Endometrium (tissue), 2 donors: ENCODE results near the gene RPEL1.
"Not testable (repeated sequence)": the region's sequence is repeated elsewhere in the genome, so short reads cannot be mapped to it uniquely, and the experiment has no call there.

Experiments
- FAIRE-seq: peaks from 2 replicates; lab custom pipeline; 2012; peaks lifted over from hg19 to GRCh38; lab: Jason Lieb, UNC
- donor health status: control.
- donor health status: control.

Gene RPEL1

GRCh38 chr10:103245587-103245986 is at the start of gene RPEL1:
TSS of gene RPEL1 (plus strand) at chr10:103245887. CDS start at chr10:103245997, 110 bp downstream.
- FAIRE-seq, result not testable (repeated sequence)

DNA sequence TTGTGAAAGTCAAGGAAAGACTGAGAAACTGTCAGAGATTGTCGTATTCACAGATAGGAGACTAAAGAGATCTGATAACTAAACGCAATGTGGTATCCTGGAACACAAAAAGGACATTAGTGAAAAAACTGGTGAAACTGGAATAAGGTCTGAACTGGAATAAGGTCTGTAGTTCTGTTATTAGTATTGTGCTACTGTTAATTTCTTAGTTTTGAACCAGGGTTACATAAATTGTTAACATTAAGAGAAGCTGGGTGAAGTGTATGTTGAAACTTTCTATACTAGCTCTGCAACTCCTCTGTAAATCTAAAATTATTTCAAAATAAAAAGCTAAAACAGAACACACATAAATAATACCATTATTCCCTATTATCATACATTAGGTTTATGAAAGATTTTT is 49.2 kb upstream of the RPEL1 start:
- FAIRE-seq, result no peak

GRCh38 chr10:103197174-103197573 is 48.5 kb upstream of the RPEL1 start:
- FAIRE-seq, result no peak

GRCh38 chr10:103197903-103198302 is 47.8 kb upstream of the RPEL1 start:
- FAIRE-seq, result no peak

DNA sequence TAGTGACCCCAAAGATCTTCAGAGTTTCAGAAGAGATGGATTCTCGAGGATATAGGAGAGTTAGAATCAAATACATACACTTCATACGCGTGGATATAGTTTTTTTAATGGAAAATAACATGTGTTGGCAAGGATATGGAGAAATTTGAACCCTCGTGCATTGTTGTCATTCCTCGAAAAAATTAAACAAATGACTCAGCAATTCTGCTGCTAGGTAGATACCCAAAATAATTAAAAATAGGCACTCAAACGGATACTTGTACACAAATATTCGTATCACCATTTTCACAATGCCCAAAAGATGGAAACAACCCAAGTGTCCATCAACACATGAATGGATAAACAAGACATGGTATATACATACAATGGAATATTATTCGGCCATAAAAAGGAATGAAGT is 47.0 kb upstream of the RPEL1 start:
- FAIRE-seq, result no peak

DNA sequence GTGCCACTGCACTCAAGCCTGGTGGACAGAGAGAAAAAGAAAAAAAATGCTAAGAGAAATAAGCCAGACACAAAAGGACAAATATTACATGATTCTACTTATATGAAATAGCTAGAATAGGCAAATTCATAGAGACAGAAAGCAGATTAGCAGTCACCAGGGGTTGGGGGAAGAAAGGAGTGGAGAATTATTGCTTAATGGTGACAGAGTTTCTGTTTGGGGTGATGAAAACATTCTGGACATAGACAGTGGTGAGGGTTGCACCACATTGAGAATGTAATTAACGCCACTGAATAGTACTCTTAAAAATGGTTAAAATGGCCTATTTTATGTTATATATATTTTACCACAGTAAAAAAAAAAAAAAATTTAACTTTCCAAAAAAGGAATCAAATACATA is 46.2 kb upstream of the RPEL1 start:
- FAIRE-seq, result no peak

DNA sequence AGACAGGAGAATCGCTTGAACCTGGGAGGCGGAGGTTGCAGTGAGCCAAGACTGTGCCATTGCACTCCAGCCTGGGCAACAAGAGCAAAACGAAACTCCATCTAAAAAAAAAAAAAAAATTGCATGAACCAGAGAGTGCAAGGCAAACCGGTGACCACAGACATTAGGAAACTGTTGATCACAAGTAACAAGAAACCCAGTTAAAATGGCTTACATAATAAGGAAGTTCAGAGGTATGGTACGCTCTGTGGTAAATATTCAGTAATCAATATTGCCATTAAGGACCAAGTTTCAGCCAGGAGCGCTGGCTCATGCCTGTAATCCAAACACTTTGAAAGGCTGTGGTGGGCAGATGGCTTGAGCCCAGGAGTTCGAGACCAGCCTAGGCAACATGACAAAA is 43.4 kb upstream of the RPEL1 start:
- FAIRE-seq, result no peak

GRCh38 chr10:103203466-103203865 is 42.2 kb upstream of the RPEL1 start:
- FAIRE-seq, result no peak

- no peak for FAIRE-seq
These were observed 41.1 kb upstream of the RPEL1 start for GRCh38 chr10:103204353-103205255.

DNA sequence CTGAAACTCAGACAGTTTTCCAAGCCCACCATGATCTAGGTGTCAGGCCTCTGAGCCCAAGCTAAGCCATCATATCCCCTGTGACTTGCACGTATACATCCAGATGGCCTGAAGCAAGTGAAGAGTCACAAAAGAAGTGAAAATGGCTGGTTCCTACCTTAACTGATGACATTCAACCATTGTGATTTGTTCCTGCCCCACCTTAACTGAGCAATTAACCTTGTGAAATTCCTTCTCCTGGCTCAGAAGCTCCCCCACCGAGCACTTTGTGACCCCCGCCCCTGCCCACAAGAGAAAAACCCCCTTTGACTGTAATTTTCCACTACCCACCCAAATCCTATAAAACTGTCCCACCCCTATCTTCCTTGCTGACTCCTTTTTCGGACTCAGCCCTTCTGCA is 40.3 kb upstream of the RPEL1 start:
- not testable (repeated sequence) for FAIRE-seq

DNA sequence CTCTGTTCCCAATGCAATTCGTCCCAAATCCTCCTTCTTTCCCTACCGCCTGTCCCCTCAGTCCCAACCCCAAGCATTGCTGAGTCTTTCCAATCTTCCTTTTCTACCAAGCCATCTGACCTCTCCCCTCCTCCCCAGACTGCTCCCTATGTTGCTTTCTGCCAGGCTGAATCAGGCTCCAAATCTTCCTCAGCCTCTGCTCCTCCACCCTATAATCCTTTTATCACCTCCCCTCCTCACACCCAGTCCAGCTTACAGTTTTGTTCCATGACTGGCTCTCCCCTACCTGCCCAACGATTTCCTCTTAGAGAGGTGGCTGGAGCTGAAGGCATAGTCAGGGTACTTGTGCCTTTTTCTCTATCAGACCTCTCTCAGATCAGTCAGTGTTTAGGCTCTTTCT is 39.0 kb upstream of the RPEL1 start:
- not testable (repeated sequence) for FAIRE-seq

DNA sequence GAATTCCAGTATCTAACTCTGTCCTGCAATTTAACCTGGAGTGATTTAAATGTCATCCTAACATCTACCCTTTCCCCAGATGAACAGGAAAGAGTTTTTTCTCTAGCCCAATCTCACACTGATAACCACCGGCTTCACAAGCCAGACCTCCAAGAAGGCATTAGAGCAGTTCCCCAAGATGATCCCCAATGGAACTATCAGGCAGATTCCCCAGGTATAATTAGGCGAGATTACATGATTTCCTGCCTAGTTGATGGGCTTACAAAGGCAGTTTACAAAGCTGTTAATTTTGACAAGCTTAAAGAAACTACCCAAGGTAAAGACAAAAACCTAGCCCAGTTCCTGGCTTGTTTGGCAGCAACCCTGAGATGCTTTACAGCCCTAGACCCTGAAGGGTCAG is 38.5 kb upstream of the RPEL1 start:
- FAIRE-seq, result no peak

GRCh38 chr10:103207643-103208042 is 38.0 kb upstream of the RPEL1 start:
- not testable (repeated sequence) for FAIRE-seq

- FAIRE-seq, result not testable (repeated sequence)
These were observed 35.4 kb upstream of the RPEL1 start for GRCh38 chr10:103210262-103210661.

GRCh38 chr10:103215601-103216000 is 30.1 kb upstream of the RPEL1 start:
- no peak for FAIRE-seq

- not testable (repeated sequence) for FAIRE-seq
These were observed 29.3 kb upstream of the RPEL1 start for GRCh38 chr10:103216362-103216761.

DNA sequence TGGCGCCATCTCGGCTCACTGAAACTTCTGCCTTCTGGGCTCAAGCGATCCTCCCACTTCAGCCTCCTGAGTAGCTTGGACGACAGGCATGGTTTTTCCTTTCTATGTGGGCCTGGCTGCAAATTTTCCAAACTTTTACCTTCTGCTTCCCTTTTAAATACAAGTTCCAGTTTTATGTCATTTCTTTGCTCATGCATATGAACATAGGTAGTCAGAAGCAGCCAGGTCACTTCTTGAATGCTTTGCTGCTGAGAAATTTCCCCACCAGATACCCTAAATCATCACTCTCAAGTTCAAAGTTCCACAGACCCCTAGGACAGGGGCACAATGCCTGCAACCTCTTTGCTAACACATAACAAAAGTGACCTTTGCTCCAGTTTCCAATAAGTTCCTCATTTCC is 21.6 kb upstream of the RPEL1 start:
- FAIRE-seq, result no peak

DNA sequence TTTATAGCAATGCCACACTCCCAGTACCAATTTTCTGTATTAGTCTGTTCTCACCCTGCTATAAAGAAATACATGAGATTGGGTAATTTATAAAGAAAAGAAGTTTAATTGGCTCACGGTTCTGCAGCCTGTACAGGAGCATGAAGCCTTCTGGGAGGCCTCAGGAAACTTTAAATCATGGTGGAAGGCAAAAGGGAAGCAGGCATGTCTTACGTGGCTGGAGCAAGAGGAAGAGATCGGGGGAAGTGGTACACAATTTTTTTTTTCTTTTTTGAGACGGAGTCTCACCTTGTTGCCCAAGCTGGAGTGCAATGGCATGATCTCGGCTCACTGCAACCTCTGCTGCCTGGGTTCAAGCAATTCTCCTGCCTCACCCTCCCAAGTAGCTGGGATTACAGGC is 21.0 kb upstream of the RPEL1 start:
- not testable (repeated sequence) for FAIRE-seq

GRCh38 chr10:103225939-103226338 is 19.7 kb upstream of the RPEL1 start:
- no peak for FAIRE-seq

DNA sequence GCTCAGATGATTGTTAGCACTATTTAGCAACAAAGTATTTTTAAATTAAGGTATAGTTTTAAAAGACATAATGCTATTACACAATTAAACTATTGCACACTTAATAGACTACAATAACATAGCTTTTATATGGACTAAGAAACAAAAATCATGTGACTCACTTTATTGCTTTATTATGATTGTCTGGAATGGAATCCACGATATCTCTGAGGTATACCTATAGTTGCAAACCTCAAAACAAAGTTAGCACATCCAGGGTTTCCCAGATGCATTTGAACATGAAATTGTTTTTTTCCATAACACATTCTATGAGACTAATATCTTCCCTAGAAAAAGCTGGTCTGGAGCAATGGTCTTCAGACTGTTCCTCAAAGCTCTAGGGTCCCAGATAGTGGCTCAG is 18.3 kb upstream of the RPEL1 start:
- FAIRE-seq, result no peak

GRCh38 chr10:103231047-103231551 is 14.6 kb upstream of the RPEL1 start:
- no peak for FAIRE-seq

DNA sequence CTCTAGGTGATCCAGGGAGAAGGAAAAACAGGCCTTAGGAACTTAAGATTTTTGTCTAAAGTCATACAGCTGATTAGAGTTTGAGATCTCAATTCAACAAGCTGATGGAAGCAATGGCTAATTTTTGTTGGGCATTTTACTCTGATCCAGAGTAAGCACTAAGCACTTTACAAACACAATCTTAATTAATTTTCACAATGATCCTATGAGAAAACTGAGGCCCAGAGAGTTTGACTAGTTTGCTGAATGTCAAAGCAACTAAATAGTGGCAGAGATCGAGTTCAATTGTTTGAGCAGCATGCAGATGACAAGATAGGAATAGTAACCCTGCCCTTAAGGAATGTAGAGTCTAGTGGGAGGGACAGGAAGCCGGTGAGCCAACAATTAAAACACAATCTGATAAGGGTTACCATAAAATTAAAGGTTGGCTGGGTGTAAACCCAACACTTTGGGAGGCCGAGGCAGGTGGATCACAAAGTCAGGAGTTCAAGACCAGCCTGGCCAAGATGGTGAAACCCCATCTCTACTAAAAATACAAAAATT is 13.5 kb upstream of the RPEL1 start:
- FAIRE-seq, result no peak

GRCh38 chr10:103232772-103233488 is 12.8 kb upstream of the RPEL1 start:
- FAIRE-seq, result no peak
